Hindlimb muscle (tissue), 1 donor: Measurements from ENCODE around the gene DBX1. TPM values are rescaled to one million over a fixed set of nuclear protein-coding genes. Genes with fewer than 3 reads are reported as not detected.
"Not testable (repeated sequence)": the region's sequence is repeated elsewhere in the genome, so short reads cannot be mapped to it uniquely, and the experiment has no call there.

Experiments used
- DNase-seq: peaks from one replicate; pipeline ENCODE4 v3.0.0-alpha.2; 2013
- polyA plus RNA-seq: library from polyadenylated mRNA; unstranded; fragments of 120-200 nt; gene quantifications from one replicate; pipeline ENCODE4 v1.2.1, GENCODE V29; 2013; ENCODE audit not compliant: insufficient read length

Gene DBX1
- polyA plus RNA-seq = 8.0 TPM

- DNase-seq = no peak
Observed at GRCh38 chr11:20160425-20161229, at the start of gene DBX1. TSS of gene DBX1 (minus strand) at chr11:20160475. CDS start at chr11:20160324, 151 bp downstream.

GRCh38 chr11:20208622-20209111 lies 48.4 kb upstream of the DBX1 start:
- no peak for DNase-seq

- no peak for DNase-seq
Observed at GRCh38 chr11:20207781-20208621, 47.7 kb upstream of the DBX1 start.

DNA sequence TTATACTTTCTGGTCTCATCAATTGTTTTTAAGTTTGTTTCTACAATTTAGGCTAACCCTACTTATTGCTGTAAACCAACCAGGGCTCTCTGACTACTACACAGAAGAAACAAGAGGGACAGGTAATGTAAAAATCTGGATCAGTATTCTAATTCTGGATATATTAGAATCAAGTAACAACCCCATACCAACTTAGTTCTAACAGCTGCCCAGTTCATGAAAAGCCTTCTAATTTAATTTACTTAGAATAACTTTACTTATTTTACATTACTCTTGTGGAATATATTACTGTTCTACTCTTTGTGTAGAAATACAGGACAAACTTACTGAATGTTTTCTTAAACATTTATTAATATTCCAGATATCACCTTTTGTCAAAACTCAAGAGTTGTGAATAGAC lies 45.5 kb upstream of the DBX1 start:
- DNase-seq = no peak

DNA sequence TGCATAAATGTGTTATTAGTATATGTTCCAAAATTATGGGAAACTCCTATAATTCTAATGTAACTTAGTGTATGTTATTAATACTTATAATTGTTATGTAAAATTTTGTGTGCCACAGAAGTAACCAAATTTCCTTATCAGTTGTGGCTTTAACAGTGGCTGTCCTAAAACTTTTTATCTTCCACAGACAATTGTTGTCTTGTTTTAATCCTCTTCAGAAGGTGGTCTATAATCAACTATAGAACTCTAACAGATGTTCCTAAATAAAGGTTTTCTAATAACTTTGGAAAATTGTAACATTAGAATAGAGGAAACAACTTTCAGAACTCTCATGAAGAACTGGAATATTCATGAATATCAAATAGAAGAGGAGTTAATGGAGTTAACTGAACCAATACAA lies 44.4 kb upstream of the DBX1 start:
- DNase-seq = no peak

DNA sequence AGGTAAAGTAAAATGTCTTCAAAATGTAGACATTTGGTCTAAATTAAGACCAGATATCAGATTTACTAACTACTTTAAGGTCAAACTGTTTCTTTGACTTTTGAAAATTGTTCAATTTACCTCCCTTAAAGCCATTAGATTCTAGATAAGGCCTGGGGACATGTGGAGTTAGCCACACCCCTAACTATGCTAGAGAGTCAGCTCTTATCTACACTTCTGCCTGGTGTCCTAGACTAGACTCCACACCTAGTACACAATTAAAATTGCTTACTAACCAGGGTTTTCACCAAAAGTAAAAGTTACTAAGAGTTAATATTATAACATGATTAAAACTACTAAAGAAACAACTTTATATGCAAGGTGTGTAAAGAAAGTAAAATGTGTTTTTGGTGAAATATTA lies 43.6 kb upstream of the DBX1 start:
- DNase-seq = no peak

GRCh38 chr11:20201231-20201630 lies 41.0 kb upstream of the DBX1 start:
- no peak for DNase-seq

DNA sequence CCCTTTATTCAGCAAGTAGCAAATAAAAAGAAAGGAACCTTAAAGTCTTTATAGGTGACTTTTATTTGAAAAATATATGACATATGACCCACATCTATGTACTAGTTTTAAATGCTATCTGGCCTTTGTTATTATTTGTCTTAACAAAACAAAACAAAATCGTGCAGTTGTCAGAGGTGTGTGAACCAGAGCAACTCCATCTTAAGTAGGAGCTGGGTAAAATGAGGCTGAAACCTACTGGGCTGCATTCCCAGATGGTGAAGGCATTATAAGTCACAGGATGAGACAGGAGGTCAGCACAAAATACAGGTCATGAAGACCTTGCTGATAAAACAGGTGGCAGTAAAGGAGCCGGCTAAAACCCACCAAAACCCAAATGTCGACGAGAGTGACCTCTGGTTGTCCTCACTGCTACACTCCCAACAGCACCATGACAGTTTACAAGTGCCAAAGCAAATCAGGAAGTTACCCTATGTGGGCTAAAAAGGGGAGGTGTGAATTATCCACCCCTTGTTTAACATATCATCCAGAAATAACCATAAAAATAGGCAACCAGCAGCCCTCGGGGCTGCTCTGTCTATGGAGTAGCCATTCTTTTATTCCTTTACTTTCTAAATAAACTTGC lies 40.2 kb upstream of the DBX1 start:
- DNase-seq = not testable (repeated sequence)

GRCh38 chr11:20197881-20198280 lies 37.6 kb upstream of the DBX1 start:
- no peak for DNase-seq

DNA sequence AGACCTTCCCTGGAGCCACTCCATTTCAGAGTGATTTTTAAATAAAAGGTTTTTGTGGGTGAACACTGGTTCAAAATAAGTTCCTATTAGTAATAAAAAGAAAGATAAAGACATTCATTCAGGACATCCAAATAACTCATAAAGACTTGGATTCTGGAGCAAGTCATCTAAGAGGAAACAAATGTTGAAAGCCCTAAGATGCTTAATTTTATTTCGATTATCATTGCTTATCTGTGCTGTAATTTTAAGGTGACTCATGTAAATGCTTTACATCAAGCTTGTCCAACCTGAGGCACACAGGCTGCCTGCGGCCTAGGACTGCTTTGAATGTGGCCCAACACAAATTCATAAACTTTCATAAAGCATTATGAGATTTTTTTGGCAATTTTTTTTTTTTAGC lies 34.2 kb upstream of the DBX1 start:
- no peak for DNase-seq

DNA sequence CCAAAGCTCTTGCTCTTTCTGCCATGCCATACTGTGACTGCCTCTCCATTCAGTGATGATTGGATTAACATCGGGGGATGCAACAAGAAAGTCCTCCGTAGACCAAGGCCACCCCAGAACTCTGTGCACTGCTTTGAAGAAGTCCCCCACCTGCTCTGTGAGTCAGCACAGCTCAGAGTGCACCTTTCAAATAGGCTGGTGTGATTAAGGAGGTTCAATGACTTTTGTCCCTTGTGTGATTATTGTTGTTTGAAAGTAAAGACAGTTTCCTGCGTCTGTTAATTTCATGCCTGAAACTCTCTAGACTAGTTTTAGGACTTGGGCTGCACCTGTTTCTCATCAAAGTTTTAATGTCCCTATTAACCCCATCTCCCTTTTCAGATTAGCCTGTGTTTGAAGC lies 33.0 kb upstream of the DBX1 start:
- no peak for DNase-seq

GRCh38 chr11:20192641-20193040 lies 32.4 kb upstream of the DBX1 start:
- no peak for DNase-seq

- DNase-seq = no peak
Observed at GRCh38 chr11:20192151-20192550, 31.9 kb upstream of the DBX1 start.

- DNase-seq = no peak
Observed at GRCh38 chr11:20178976-20179375, 18.7 kb upstream of the DBX1 start.

GRCh38 chr11:20177136-20177535 lies 16.9 kb upstream of the DBX1 start:
- DNase-seq = no peak

- no peak for DNase-seq
Observed at GRCh38 chr11:20172721-20173447, 12.6 kb upstream of the DBX1 start.

- no peak for DNase-seq
Observed at GRCh38 chr11:20163783-20164481, 3.7 kb upstream of the DBX1 start.

DNA sequence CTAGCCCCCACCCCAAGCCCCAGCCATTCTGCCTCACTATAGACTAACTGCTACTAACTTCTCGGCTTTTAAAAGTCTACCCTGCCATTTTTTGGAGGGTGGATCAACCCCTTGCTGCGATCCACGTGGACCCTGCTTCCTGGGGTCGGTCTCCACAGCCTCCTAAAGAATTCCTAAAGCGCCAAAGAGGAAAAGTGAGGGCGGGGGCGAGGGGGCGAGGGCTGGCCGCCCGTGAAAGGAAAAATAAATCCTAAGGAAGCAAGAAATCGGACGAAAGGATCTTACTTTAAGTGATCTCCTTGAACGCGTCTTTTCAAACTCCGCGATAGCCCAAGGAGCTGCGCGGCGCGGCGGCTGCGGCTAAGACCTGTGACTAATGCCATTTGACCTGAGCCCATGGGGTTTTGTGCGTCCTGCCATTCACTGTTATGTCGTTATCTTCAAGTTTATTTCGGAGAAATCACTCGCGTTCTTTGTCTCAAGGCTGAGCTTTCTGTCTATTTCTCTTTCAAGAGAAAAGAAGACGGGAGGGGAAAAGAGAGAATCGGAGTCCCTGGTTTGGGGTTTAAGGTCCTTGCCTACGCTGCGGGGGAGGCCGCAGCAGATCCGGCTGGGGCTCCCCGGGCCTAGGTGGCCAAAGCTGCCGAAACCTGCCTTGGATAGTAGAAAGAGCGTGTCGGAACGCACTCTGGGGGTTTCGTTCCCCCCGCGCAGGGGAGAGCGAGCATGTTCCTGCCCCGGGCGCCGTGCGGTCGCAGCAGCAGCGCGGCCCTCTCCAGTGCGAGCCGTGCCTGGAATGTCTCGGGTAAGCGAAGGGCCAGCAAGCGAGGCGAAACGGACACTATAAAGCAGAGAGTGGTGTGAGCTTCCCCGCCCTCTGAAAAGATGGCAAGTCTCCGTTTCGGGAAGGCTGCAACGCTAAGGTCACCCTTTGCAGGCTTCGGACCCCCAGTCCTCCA lies 2.8 kb upstream of the DBX1 start:
- no peak for DNase-seq

DNA sequence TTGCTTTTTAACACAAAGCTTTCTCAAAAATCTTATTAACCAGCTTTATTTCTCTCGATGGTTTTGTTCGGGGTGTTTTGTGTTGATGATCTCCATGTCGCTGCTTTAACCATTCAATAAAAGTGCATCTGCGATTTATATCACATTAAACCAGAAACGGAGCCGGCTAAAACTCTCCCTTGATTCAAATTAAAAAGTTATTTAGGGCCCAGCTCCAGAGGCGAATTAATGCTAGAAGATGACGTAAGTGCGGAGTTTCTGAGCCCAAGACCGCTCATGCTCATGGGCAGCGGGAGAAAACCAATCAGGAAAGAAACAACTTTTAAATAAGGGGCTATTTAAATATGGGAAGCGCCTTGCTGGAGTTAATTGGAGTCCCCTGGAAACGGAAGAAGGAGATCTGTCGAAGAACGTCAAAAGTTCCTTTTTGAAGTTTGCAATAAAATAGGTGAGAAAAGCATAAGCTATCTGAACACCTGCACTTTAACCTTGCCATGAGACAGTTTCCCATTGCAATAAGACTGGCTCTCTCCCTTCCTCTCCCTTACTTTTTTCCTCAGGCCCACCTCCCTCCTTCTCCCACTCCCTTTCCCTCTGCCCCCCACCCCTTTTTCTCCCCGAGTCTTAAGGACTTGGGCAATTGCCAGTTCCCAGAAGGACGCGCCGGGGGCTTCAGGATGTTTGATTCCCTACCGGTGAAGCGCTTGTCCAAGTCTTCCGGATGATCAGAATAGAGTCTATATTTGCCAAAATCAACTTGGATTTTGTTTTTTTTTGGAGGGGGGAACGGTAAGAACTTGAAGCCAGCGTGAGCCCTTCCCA lies 1.9 kb upstream of the DBX1 start:
- no peak for DNase-seq
